ENCODE data around the gene TNIP2.

GRCh38 chr4:2793586-2794485, 37.7 kb upstream of the TNIP2 start:
- TF ChIP-seq ZEB2 (tag by site-specific recombination; IDR thresholded peaks at IDR 0.05) (no peak), ZBTB1 (tag by site-specific recombination; IDR thresholded peaks at IDR 0.05) (no peak), IKZF3 (tag by site-specific recombination; IDR thresholded peaks at IDR 0.05) (no peak), CTCF (tag by site-specific recombination; IDR thresholded peaks at IDR 0.05) (no peak), HOXD13 (CRISPR knock-in tag; IDR thresholded peaks at IDR 0.05; ENCODE audit: borderline replicate concordance) (peak; percentile 85; the same call in 1 of the 2 replicates), ZNF704 (tag by site-specific recombination; IDR thresholded peaks at IDR 0.05) (no peak), ZNF274 (IDR thresholded peaks at IDR 0.05; ENCODE audit: low read length) (no peak), ZNF274 (tag by site-specific recombination; IDR thresholded peaks at IDR 0.05; ENCODE audit: borderline replicate concordance) (no peak), PBX3 (CRISPR knock-in tag; IDR thresholded peaks at IDR 0.05) (no peak), ZNF561 (tag by site-specific recombination; IDR thresholded peaks at IDR 0.05; ENCODE audit: borderline replicate concordance) (no peak), ZNF423 (tag by site-specific recombination; IDR thresholded peaks at IDR 0.05) (no peak), SP2 (tag by site-specific recombination; IDR thresholded peaks at IDR 0.05) (no peak)
